Thoracic aorta (tissue), 2 donors: ENCODE measurements around the gene PPP3CA. TPM values are rescaled to one million over a fixed set of nuclear protein-coding genes. Genes with fewer than 3 reads are reported as not detected.

Experiments used
- ATAC-seq: fragments of 150-250 bp; one replicate; pipeline ENCODE4 v1.8.0; 2017; ENCODE audit warnings: low read depth; ENCODE audit not compliant: insufficient number of reproducible peaks, low FRiP score
- DNase-seq: peaks from one replicate; pipeline ENCODE4 v3.0.0-alpha.2; 2020; ENCODE audit warnings: low spot score
- H3K27ac ChIP-seq, 2 donors: fragments of 200-600 bp; sonication (generic); 1 replicate in 1 of 2; 2 replicates in 1 of 2; pipeline ENCODE4 v1.5.1; 2016; ENCODE audit warnings: mild to moderate bottlenecking in 2 of 2, moderate library complexity in 2 of 2
- H3K27me3 ChIP-seq: fragments of 200-600 bp; sonication (generic); replicated peaks from 2 replicates; pipeline ENCODE4 v1.6.0; 2016; ENCODE audit warnings: mild to moderate bottlenecking; ENCODE audit not compliant: insufficient read depth
- H3K36me3 ChIP-seq: fragments of 200-600 bp; sonication (generic); one replicate; pipeline ENCODE4 v1.5.1; 2016
- H3K4me1 ChIP-seq, 2 donors: fragments of 200-600 bp; sonication (generic); 1 replicate in 1 of 2; 2 replicates in 1 of 2; pipeline versions ENCODE4 v1.5.1 to v1.6.0; 2016; ENCODE audit warnings: low read depth in 2 of 2, mild to moderate bottlenecking in 1 of 2; ENCODE audit not compliant: control insufficient read depth in 1 of 2
- H3K4me3 ChIP-seq: fragments of 200-600 bp; sonication (generic); 2 replicates; pipeline ENCODE4 v1.5.1; 2016; ENCODE audit warnings: mild to moderate bottlenecking
- H3K9me3 ChIP-seq: fragments of 200-600 bp; sonication (generic); 2 replicates; pipeline ENCODE4 v1.5.1; 2016
- CTCF ChIP-seq: fragments of 200-600 bp; sonication (generic); IDR thresholded peaks from one replicate; pipeline ENCODE4 v1.5.1; 2019; ENCODE audit warnings: antibody characterized with exemption
- total RNA-seq, 2 donors: library from RNA; depleted of rRNA; stranded (reverse); fragments of >200 nt; gene quantifications; one replicate each; pipeline versions ENCODE4 v1.1.0 to v1.2.3, GENCODE V29; 2016

Gene PPP3CA
- total RNA-seq, 2 donors from 2014 or later: 21.9 to 43.2 TPM

DNA sequence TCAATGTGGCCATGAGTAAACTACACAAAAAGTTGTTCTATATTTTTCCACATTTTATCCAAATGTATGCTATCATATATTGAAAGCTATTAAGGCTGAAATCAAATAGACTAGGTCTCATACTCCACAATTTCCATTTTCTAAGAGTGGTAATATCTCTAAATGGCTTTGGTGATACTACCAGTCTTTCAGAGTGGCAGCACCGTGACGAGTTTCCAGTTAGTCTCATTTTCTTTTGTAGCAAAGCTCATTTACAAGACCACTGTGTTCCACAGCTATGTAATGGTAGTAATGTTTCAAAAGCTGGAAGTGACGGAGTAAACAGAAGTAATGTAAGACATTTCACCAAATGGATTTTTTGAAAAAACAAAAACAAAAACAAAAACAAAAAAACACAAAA, 228.2 kb downstream of the PPP3CA start:
- DNase-seq (no peak), ATAC-seq (no peak)
- Histone ChIP-seq H3K27ac (no peak overlapping the region), H3K27me3 (no peaks in the 10 kb centered on the region), H3K4me1 (peaks cover 0 to 3% of the 10 kb centered on the region in 2 donors), H3K36me3 (no peaks in the 10 kb centered on the region), H3K9me3 (no peaks in the 10 kb centered on the region), H3K4me3 (no peak overlapping the region)
- TF ChIP-seq CTCF: no peak

DNA sequence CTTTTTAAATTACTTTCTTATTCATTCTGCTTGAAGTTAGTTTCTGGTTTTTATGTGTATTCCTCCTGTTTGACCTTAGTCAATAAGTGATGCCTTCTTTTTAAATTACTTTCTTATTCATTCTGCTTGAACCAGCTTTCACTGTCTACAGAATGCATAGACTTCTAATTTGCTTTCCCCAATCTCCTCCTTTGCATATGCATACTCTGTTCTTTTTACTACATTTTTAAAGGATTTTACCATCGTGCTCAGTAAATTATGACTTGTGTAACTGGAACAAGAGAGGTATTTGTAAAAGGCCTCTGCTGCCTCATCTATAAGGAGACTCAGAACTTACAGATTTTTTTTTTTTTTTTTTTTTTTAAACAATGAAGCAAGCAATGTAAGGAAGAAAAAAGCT, 228.7 kb downstream of the PPP3CA start:
- H3K36me3 ChIP-seq: no peaks in the 10 kb centered on the region
- ATAC-seq (no peak), DNase-seq (no peak)
- H3K27me3 ChIP-seq: no peaks in the 10 kb centered on the region
- H3K4me1 ChIP-seq: peaks cover 0 to 3% of the 10 kb centered on the region in 2 donors
- no peak for TF ChIP-seq CTCF
- no peaks in the 10 kb centered on the region for H3K9me3 ChIP-seq
- no peak overlapping the region for H3K4me3 ChIP-seq
- no peak overlapping the region for H3K27ac ChIP-seq

GRCh38 chr4:101115887-101116286, 231.4 kb downstream of the PPP3CA start:
- Histone ChIP-seq H3K27me3 (no peaks in the 10 kb centered on the region), H3K9me3 (no peaks in the 10 kb centered on the region), H3K27ac (no peak overlapping the region), H3K36me3 (no peaks in the 10 kb centered on the region), H3K4me1 (peaks cover 0 to 3% of the 10 kb centered on the region in 2 donors), H3K4me3 (no peak overlapping the region)
- TF ChIP-seq CTCF: no peak
- DNase-seq (no peak), ATAC-seq (no peak)

GRCh38 chr4:101114936-101115372, 232.4 kb downstream of the PPP3CA start:
- no peak for ATAC-seq
- Histone ChIP-seq H3K9me3 (no peaks in the 10 kb centered on the region), H3K4me1 (peaks cover 0 to 3% of the 10 kb centered on the region in 2 donors), H3K4me3 (no peak overlapping the region), H3K27me3 (no peaks in the 10 kb centered on the region), H3K36me3 (no peaks in the 10 kb centered on the region), H3K27ac (no peak overlapping the region)
- no peak for DNase-seq
- TF ChIP-seq CTCF: no peak

DNA sequence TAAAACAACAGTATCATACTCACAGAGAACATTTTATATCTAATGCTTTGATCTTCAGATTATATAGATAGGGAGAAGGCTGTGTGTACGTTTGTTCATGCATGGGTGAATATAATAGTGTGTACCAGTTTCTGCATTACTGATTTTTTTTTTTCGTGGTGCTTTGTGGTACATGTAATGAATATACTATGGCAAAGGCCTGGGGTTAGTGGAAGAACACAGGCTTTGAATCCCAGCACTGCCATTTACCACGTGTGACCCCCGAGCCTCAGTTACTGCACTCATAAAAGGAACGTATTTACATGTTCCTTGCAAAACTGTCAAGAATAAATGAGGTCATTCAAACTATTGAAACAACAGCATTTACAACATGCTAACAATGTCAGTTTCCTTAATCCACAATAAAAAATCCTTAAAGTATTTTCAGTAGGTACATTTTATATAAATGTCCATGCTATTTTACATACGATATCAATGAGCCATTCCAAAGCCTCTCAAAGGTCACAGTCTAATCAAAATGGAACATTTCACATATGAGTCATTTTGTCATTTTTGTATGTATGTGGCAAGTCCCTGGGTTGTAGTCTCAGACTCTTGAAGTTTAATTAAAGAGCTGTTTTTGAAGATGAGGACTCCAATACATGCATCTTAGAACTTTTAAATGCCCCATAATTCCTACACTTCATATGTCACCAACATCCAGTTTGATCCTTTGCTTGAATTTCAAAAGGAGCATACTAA, 242.8 kb downstream of the PPP3CA start:
- ATAC-seq: no peak
- Histone ChIP-seq H3K36me3 (no peaks in the 10 kb centered on the region), H3K9me3 (no peaks in the 10 kb centered on the region), H3K27me3 (no peaks in the 10 kb centered on the region), H3K4me3 (no peak overlapping the region), H3K4me1 (peaks cover 29 to 44% of the 10 kb centered on the region in 2 donors), H3K27ac (no peak overlapping the region)
- DNase-seq: no peak
- no peak for TF ChIP-seq CTCF
